CD4-positive, alpha-beta T cell treated with Interleukin-2 at 100 ng/mL for 4 hours (primary cell): ENCODE data around the gene ZNF488.
A peak's percentile ranks its signal among the peaks of the same experiment; 100 is the strongest.

Experiments used
- DNase-seq: peaks from one replicate; pipeline ENCODE4 v3.0.0-alpha.2; 2020; ENCODE audit warnings: low spot score

ZNF488 gene

DNA sequence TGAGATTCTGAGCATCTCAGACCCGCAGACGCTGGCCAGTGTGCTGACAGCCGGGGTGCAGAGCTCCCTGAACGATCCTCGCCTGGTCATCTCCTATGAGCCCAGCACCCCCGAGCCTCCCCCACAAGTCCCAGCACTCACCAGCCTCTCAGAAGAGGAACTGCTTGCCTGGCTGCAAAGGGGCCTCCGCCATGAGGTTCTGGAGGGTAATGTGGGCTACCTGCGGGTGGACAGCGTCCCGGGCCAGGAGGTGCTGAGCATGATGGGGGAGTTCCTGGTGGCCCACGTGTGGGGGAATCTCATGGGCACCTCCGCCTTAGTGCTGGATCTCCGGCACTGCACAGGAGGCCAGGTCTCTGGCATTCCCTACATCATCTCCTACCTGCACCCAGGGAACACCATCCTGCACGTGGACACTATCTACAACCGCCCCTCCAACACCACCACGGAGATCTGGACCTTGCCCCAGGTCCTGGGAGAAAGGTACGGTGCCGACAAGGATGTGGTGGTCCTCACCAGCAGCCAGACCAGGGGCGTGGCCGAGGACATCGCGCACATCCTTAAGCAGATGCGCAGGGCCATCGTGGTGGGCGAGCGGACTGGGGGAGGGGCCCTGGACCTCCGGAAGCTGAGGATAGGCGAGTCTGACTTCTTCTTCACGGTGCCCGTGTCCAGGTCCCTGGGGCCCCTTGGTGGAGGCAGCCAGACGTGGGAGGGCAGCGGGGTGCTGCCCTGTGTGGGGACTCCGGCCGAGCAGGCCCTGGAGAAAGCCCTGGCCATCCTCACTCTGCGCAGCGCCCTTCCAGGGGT, 35.2 kb downstream of the ZNF488 start:
- DNase-seq: no peak

GRCh38 chr10:47348138-47348651, 35.9 kb downstream of the ZNF488 start, which contains the start of gene RBP3:
RBP3 (plus strand) TSS chr10:47348363; CDS start chr10:47348485, 122 bp downstream.
- DNase-seq: no peak

DNA sequence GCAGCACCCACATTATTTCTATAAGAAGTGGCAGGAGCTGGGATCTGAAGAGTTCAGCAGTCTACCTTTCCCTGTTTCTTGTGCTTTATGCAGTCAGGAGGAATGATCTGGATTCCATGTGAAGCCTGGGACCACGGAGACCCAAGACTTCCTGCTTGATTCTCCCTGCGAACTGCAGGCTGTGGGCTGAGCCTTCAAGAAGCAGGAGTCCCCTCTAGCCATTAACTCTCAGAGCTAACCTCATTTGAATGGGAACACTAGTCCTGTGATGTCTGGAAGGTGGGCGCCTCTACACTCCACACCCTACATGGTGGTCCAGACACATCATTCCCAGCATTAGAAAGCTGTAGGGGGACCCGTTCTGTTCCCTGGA, 36.8 kb downstream of the ZNF488 start:
- no peak for DNase-seq

DNA sequence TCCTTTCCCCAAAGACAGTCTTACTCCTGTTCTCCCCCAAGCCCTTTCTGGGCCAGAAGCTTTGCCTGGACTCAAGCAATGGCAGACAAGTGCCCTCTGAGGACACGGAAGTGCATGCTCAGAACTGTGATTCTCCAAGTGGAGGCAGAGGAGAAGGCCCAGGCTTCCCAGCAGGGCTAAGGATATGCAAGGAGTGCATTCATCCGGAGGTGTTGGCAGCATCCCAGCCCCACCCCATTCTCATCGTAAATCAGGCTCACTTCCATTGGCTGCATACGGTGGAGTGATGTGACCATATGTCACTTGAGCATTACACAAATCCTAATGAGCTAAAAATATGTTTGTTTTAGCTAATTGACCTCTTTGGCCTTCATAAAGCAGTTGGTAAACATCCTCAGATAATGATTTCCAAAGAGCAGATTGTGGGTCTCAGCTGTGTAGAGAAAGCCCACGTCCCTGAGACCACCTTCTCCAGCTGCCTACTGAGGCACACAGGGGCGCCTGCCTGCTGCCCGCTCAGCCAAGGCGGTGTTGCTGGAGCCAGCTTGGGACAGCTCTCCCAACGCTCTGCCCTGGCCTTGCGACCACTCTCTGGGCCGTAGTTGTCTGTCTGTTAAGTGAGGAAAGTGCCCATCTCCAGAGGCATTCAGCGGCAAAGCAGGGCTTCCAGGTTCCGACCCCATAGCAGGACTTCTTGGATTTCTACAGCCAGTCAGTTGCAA, 37.4 kb downstream of the ZNF488 start:
- DNase-seq: no peak

DNA sequence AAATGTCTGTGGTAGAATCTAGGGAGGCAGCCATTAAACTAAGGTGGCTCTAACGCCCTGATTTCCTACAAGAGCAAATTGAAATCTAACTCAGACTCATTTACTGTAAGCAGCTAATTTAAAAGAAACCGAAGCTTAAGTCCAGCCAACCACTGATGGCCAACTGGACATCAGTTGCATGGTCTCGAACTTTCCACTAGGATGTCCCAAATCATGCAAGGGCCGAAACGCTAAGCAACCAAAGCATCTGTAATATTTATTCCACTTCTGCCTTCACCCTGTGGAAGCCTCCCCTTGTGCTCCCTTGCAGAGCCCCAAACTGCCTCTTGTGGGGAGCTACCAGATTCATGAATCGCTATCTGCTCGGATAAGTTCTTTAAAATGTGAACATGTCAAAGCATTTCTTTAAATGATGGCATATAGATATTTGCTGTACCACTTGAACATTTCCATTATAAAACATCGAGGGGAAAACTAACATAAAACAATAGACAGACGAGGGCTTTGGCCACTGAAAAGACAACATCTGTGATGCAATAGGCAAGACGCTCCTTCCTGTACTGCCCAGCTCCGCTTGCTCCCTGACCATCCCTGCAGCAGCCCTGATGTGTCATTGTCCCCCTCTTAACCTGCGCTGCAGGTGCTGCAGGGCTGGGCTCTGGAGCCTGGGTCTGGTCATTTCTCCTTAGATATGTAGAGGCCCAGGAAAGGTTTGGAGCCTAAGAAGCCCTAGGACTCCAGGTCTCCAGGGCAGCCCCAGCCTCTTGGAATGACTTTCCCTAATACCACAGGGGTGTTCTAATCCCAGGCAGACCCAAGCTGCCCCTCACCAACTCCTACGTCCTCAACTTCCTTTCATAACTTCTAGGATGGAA, 38.9 kb downstream of the ZNF488 start:
- DNase-seq: no peak

- DNase-seq: peak; percentile 68
Observed at GRCh38 chr10:47340608-47341170, 43.4 kb downstream of the ZNF488 start.

DNA sequence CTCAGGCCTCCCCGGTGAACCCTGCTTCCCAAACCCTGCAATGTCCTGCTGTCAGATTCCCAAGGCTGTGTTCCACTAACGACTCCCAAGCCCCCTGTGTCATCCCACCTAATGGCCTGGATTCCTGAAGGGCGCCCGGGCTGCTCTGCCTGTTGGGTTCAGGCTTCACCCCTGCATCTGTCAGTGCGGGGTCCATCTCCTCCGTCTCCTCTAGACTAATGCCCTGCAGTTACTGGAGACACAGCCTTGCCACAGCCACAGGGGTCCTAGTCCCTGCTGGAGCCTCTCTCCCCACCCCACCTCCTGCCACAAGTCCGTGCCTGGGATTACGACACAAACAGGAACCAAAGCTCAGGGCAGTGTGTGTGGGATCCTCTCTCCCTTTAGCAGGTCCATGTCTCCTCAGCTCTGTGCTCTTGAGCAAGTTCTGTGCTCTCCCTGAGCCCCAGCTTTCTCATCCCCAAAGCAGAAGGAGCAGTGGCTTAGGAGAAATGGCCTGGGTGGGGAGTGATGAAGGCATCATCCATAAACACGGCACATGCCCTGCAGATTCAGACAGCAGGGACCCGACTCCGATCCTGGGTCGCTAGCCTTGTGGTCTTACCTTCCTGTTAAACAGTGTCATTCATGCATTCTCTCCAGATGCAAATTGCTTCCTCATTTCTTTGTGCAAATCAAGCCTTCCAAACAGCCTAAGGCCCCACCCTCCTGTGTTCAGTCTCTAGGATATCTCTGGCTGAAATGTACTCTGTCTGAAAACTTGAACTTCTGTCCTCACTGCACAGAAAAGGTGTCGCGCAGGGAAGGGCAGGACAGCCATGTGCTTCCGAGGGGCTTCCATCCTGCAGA, 44.1 kb downstream of the ZNF488 start:
- DNase-seq: no peak

DNA sequence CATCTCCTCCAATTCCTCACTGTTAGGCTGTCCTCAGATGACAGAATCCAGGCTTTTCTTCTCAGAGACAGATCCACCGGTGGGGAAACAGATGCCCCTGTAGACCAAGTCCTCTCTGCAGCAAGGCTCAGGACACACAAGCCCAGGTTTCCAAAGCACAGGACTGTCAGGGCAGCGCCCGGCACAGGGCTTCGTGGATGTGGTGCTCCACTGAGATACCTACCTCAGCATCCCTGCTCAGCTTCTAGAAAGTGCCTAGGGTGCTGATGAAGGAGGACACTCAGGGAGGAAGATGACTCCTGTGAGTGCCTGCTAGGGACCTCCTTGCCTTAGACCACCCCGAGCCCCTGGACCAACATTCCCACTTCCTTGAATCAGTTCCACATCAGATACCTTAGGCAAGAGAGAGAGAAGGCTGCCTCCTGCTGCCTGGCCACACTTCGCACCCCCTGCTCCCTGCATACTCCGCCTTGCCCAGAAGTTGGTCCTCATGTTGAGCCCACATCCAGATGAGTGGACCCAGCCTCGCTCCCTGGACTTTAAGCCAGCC, 44.8 kb downstream of the ZNF488 start:
- no peak for DNase-seq

DNA sequence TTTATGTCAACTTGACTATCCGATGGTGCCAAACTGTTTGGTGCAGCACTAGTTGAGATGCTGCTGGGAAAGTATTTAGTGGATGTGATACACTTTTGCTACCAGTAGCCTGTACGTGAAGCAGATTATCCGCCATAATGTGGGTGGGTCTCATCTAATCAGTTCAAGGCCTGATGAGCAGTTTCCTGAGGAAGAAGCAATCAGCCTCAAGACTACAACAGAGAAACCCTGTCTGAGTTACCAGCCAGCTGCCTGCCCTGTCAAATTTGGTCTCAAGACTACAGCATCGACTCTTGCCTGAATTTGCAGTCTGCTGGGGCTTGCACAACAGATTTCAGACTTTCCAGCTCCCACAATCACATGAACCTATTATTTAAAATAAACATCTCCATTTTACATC, 46.8 kb downstream of the ZNF488 start:
- DNase-seq: no peak

DNA sequence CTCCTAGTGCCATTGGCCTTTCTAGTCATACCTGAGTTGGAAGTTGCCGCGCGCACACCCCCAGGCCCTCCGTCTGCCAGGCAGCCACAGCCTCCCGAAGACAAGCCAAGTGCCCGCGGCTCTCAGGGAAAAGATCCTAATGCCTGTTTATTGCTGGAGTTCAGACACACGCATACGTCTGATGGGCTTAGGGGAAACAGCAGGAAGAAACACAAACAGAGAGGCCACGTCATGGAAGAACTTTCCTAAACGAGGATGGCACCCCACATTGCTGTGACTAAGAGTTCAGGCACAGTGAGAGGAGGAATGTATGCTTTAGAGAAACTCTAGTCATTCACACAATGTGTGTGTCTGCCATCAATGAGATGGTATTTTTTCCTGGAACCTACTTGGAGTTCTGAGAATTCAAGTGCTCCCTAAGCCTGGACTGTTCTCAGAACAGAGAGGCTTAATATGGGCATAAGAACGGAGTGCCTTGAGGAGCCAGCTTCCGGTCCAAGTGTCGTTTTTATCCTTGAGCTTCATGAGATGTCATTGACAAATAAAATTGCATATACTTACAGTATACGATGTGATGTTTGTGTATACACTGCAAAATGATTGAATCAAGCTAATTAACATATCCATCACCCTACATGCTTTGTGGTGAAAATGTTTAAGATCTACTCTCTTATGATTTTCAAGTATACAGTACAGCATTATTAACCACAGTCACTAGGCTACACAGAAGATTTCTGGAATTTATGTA, 47.5 kb downstream of the ZNF488 start:
- DNase-seq: no peak

DNA sequence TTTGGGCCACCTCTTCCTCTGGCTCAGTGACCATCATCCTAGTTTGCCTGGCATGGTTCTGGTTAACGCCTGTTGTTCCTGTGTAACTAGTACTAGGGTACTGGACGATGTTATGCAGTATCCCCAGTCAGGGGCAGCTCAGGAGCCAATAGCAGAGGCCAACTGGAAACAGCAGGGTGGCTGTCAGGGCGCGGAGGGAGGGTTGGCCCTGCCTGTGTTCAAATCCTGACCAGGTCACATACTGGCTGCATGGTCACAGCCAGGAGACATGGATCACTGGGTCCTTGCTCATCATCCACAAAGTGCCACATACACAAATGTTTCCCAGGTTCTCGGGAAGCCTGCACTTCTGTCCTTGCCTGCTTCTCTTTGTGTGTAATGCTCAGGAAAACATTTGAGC, 48.2 kb downstream of the ZNF488 start:
- no peak for DNase-seq

- no peak for DNase-seq
Observed at GRCh38 chr10:47334466-47335295, 49.4 kb downstream of the ZNF488 start.

DNA sequence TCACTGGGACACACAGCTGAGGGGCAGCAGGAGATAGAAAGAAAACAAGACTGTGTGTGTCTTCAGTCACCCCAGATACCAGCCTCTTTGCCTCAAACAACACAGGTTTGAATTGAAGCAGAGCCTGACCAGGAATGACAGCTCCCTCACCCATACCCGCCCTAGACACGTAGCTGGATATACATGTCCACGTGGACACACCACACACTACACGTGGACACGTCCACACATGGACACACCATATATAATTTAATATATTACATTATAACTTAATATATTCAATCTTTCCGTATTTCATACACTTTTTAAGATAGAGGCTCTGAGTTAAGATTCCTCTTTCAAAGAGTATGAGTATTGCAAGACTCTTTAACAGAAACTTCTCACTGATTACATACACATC, 50.6 kb downstream of the ZNF488 start:
- no peak for DNase-seq

GRCh38 chr10:47332946-47333345, 51.1 kb downstream of the ZNF488 start:
- no peak for DNase-seq

DNA sequence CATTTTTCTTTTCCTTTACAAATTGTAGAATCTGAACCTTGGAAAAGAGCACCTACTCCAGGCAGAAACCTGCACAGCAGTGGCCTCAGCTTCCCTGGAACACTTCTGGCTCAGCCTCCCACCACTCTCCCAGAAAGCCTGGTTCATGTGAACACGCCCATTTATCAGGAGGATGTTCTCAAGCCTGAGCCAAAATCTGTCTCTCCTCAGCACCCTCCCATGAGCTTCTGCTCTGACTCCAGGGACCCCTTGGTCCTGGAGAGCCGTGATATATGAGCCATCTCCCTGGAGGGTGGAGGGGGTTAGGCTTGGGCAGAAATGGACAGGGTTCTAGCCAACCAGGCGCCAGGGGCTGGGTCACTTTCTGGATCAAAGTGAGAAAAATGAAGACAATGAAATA, 51.7 kb downstream of the ZNF488 start:
- DNase-seq: no peak

DNA sequence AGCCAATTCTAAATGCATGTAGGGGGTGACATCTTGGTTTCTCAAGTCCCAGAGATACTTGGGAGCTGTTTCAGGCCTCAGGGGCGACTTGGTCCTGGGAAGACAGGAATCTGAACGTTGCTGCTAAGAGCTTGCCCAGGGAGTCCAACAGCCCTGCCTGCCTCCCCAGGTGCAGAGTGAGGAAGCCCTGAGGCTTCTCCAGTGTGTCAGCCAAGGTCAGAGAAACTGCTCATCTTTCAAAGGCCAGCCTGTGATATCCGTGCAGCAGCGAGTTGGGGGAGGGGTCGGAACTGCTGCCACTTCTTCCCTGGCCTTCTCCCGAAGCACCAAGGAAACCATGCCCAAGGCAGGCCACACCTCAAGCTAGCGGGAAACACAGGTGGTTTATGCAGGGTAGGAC, 52.1 kb downstream of the ZNF488 start:
- DNase-seq: no peak

GRCh38 chr10:47331491-47331890, 52.6 kb downstream of the ZNF488 start:
- no peak for DNase-seq

GRCh38 chr10:47330804-47331203, 53.3 kb downstream of the ZNF488 start:
- no peak for DNase-seq

DNA sequence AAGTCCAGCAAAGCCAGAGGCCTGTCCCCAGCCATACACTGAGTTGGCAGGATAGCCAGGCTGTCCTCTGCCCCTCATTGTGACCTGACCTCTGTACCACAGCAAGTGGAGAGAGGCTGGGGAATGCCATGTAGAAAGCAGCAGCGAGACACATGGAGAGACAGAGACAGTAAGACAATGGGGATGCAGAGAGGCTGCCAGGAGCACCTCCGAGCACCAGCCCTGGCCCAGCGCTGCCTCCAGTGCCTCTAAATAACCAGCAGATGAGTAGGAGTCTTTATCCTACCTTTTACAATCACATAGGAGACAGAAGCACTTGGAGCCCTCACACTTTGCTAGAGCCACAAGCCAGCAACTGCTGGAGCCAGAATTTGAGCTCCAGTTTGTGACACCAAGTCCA, 53.7 kb downstream of the ZNF488 start:
- no peak for DNase-seq
